GM12864 (cell line): ENCODE measurements around the gene CTCF.

Experiments
- DNase-seq: peaks from one replicate; pipeline ENCODE4 v3.0.0-alpha.2; 2011; ENCODE audit warnings: low read depth
- H3K4me3 ChIP-seq: 2 replicates; pipeline ENCODE4 v1.5.1; 2011; ENCODE audit warnings: mild to moderate bottlenecking, low read depth, low read length, control low read depth
- CTCF ChIP-seq: IDR thresholded peaks from 2 replicates; pipeline ENCODE4 v1.5.1; 2011; ENCODE audit warnings: low read depth, mild to moderate bottlenecking, moderate library complexity, low read length, control low read depth, inconsistent platforms; ENCODE audit errors: missing control alignments

Gene CTCF

GRCh38 chr16:67549240-67549639, 13.1 kb upstream of the CTCF start:
- TF ChIP-seq CTCF: no peak
- DNase-seq: no peak
- H3K4me3 ChIP-seq: no peak overlapping the region

GRCh38 chr16:67549936-67550335, 12.4 kb upstream of the CTCF start:
- no peak for DNase-seq
- no peak for TF ChIP-seq CTCF

GRCh38 chr16:67551091-67551490, 11.2 kb upstream of the CTCF start:
- no peak for DNase-seq
- no peak overlapping the region for H3K4me3 ChIP-seq
- no peak for TF ChIP-seq CTCF

More at GRCh38 chr16:67549936-67550335, 12.4 kb upstream of the CTCF start:
- H3K4me3 ChIP-seq: no peak overlapping the region

- no peak overlapping the region for H3K4me3 ChIP-seq
- DNase-seq: no peak
Observed at GRCh38 chr16:67551972-67552371, 10.4 kb upstream of the CTCF start.

GRCh38 chr16:67552476-67552875, 9.8 kb upstream of the CTCF start:
- TF ChIP-seq CTCF: no peak
- DNase-seq: no peak
- H3K4me3 ChIP-seq: no peak overlapping the region

More at GRCh38 chr16:67551972-67552371, 10.4 kb upstream of the CTCF start:
- TF ChIP-seq CTCF: no peak

GRCh38 chr16:67555795-67556212, 6.5 kb upstream of the CTCF start:
- no peak overlapping the region for H3K4me3 ChIP-seq
- DNase-seq: no peak
- TF ChIP-seq CTCF: no peak

- no peak for DNase-seq
- no peak overlapping the region for H3K4me3 ChIP-seq
- TF ChIP-seq CTCF: no peak
Observed at GRCh38 chr16:67558859-67559258, 3.5 kb upstream of the CTCF start.
